HG03442 (cell line): ENCODE results near the gene NPSR1.
A peak's percentile ranks its signal among the peaks of the same experiment; 100 is the strongest.
"Not testable (repeated sequence)": the region's sequence is repeated elsewhere in the genome, so short reads cannot be mapped to it uniquely, and the experiment has no call there.

Source experiments
- ATAC-seq: cut with Tn5 transposase; IDR thresholded peaks from one replicate; pipeline ENCODE4 v1.9.1; 2021; ENCODE audit warnings: mild to moderate bottlenecking, moderate library complexity; ENCODE audit not compliant: unreplicated experiment

The NPSR1 gene

GRCh38 chr7:34756691-34757090 is 98.7 kb downstream of the NPSR1 start:
- ATAC-seq, result no peak

DNA sequence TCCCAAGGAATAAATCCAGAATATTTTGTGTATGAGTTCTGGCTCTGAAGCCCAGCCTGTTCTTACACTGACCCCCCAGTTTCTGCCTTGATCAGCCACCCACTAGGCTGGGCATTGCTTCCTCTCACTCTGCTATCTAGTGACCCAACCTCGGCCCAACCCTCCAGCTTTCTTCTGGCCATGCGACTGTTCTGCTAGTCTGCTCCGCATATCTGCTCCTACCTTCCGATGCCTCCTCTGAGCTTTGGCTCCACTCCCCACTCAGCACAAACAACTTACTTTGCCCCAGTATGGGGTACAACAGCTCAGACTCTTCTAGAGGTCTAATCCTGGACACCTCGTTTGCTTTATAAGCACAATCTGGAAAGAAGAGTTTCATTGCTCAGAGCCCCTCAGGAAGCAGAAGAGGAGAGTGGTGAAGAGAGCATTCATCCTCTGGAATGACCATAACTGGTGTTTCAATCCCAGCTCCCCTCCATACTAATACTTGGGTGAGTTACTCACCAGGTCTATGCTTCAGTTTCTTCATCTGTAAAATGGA is 99.6 kb downstream of the NPSR1 start:
- ATAC-seq, result no peak

DNA sequence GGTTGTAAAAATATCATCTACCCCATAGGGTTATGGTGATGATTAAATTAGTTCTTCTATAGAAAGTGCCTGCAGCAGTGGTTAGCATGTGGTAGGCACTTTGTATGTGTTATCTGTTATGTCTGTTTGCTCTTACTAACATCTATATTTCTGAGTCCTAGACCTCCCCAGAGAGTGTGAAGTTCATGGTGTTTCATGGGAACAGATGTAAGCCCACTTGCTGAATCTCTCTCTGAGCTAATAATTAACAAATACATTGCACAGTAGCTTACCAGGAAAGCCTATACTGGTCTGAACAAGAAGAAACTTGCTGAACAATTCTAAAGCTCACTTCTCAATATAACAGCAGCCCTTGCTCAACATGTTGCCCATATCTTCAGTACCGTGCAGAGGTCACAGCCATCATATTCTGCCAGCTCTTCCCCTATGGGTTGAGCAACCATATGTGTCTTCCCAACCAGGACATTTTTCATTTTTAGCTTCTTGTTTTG is 100.1 kb downstream of the NPSR1 start:
- no peak for ATAC-seq

DNA sequence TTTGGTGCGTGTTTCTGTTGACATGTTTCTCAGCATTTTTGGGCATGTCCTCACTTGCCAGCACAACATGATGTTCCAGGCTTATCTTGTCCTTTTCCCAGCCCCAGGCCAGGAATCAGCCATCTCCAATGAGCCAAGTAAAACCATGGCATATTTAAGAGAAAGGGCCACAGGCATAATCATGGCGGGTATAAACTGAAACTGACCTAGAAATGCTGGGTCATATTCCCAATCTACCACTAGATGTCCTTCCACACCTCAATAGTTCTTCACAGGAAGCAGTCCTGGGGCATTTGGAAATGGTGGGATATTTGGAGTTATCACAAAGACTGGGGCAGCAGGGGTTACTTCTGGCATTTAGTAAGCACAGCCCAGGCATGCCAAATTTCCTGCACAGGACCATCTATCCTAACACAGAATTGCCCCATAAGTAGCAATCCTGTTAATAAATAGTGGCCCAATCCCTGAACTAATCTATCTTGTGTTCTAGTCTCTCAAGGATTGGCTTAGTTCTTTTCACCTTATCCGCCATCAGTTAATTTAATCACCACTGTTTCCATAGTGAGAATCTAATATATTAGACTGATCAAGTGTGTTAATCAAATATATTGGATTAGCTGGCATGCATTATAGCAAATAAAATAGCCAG is 101.6 kb downstream of the NPSR1 start:
- peak; percentile 42 for ATAC-seq

- ATAC-seq, result no peak
Observed at GRCh38 chr7:34760271-34760670, 102.3 kb downstream of the NPSR1 start.

DNA sequence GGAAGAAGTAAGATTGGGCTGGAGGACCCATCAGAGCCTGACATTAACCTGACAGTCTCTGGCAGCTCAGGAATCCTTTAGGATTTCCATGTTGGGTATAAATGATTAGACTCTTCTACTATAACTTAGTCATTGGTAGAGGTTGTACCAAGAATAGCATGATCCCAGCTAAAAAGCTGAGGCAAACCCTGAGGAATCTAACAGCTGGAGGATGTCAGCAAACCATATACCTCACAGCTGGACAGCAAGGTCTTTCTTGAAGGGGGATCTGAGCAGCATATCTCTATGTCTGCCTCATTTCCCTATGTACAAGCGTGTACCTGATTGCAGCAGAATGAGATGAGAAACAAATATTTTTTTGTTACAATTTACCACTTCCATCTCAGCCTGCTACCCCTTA is 103.2 kb downstream of the NPSR1 start:
- no peak for ATAC-seq

DNA sequence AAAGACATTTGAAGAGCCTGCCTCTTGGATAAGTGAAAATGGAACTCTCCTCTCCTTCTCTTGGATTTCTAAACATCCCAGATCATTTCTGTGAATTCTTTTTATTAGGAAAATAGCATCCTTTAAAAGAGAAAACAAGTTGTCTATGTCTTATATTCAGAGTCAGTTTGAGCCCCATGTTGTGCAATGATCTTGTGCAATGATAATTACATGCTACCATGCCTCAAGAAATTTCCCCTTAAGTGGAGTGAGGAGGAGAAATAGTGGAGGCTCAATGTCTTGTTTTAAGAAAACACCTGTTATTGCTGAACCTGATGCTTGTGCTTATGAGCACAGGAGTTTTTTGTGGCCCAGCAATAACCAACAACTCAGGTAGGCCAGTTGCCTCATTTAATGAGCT is 103.6 kb downstream of the NPSR1 start:
- no peak for ATAC-seq

- ATAC-seq, result no peak
Observed at GRCh38 chr7:34762764-34763163, 104.7 kb downstream of the NPSR1 start.

- ATAC-seq, result no peak
Observed at GRCh38 chr7:34772296-34772938, 114.4 kb downstream of the NPSR1 start.

DNA sequence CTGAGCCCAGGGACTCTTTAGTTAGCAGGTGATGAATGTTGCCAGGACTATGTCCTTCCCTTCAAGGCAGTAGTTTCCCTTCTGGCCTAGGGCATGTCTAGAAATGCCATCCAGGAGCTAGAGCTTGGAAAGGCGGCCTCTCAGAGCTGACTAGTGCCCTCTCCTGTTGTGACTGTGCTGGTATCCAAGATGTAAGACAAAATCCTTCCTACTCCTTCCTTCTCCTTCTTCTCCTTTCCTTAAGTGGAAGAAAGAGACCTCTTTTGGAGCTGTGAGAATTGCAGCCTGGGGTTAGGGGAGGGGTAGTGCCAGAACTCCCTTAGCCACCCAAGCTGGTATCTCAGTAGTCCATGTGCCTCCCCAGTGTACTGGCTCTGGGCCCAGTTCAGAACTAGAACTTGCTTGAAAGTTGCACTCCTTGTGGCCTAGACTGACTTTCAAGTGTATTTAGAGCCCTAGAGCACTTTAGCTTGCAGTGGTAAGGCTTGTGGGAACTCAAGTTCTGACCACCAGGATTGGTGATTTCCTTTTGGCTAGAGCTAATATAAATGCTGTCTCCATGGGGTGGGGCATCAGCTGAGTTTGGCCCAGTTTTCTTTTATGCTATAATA is 118.8 kb downstream of the NPSR1 start:
- no peak for ATAC-seq

DNA sequence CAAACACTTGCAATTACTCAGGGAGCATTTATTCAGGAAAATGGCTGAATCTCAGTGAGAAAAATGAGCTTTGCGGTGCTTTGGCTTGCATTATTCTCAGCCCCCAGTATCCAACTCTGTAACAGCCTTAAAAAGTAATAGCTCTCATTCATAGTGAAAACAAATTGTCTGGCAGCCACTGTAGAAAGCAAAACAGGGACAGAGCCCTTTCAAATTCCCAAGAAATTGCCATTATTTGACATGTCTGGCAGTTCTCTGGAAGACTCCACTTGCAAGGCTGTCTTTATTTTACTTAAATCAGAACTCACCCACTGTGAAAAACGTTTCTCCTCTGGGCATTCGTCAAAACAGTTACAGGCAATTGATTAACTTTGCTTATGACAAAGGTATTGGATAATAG is 122.5 kb downstream of the NPSR1 start:
- no peak for ATAC-seq

DNA sequence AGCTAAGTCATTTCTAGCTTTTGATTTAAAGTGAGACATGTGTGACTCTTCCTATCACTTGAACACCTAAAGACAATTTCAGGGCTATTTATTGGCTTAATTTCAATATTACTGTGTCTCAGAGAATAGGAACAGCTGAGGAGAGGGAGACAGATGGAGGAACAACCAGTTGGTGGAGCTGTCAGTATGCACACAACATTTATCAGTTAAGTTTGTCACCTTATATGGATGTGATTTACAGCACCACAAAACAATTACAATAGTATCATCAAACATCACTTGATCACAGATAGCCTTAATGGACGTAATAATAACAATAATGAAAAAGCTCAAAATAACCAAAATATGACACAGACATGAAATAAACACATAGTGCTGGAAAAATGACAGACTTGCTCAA is 129.6 kb downstream of the NPSR1 start:
- ATAC-seq, result no peak

DNA sequence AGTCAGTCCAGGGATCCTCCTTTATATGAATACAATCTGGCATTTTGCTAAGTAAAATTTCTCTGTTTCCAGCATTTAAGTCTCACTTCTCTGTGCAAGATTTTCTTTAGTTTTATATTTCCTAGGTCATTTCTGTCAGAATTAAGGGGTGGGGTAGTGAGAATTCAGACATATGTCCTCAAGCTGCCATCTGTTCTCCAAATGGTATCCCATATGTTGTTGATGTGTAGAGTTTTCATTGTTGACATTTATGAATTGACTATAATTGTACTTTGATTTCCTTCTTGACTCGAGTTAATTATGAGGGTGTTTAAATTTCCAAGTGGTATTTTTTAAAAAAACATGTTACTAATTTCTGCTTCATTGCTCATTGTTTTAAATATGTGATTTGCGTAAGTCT is 148.8 kb downstream of the NPSR1 start:
- ATAC-seq, result no peak

DNA sequence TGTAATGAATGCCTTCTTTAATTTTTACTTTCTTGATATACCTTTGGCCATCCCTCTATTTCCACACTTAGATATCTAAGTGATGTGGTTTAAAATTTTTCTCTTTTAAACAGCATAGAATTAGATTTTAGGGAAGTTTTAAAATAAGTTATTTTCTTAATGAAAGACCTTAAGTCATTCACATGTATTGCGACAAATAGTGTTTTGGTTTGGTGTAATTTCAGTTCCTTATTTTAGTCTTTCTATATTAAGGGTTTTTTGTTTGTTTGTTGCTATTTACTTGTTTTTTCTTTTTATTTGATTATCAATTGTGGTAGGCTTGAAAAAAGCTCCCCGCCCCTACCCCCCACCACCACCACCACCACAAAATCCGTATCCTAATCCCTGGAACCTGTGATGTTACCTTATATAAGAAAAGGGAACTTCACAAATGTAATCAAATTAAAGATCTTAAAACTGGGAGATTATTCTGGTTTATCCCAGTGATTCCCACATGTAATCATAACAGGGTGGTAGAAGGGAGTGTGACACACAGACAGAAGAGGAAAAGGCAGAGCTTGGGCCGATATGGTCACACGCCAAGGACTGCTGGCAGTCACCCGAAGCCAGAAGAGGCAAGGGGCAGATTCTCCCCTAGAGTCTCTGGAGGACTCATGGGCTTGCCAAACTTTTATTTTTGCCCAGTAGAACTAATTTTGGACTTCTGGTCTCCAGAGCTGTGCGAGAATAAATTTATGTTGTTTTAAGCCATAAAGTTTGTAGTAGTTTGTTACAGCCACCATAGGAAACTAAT is 149.7 kb downstream of the NPSR1 start:
- no peak for ATAC-seq

- ATAC-seq, result not testable (repeated sequence)
Observed at GRCh38 chr7:34814203-34814842, 156.3 kb downstream of the NPSR1 start.

DNA sequence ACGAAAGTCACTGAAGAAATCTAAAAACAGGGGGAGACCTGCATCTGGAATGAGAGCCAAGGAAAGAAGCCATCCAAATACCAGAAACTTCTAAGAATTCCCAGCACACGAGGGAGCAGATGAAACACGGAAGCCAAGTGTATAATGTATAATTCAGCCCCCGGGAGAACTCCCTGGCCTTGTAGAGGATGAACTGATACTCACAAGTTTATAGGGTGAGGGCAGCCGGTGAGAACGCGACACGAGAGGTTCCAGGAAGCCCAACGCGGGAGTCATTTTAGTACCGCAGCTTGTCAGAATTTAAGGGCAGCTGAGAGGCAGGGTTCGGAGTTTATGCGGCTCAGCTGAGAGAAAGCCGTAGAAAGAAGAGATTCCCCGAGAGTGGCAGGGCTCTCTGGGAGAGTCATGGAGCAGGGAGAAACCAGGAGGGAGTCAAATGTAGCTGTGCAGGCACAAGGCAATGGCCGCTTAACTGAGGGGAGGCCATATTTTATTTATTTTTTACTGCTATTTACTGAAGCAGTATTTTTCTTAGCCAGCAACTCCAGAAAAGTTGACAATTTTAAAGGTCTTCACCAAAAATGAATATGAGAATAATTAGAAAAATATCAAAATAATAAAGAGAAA is 164.0 kb downstream of the NPSR1 start:
- no peak for ATAC-seq

DNA sequence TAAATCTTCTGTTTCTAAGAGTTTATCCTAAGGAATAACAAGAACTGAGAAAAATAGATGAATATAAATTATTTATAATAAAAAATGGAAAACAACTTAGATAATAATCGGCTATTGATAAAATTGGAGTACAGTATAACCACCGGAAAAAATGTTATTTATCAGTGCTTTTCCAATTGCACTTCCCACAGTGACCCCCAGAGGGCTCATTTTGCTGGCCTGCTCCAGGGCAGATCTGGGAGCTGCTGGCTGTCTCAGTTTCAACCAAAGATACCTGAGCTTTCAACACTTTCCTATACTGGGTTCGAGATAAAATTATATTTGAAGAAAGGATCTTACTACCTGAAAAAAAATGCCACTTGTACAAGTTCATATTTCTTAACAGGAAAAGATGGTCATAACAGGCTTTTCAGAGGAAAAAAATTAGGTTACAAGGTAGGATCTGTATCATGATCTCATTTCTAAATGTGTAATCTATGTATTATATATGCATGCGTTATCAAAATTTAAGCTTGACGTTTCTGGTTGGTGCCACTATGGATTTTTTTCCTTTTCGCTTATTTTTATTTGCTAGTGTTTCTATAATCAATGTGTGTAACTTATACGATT is 165.7 kb downstream of the NPSR1 start:
- peak; percentile 87 for ATAC-seq

DNA sequence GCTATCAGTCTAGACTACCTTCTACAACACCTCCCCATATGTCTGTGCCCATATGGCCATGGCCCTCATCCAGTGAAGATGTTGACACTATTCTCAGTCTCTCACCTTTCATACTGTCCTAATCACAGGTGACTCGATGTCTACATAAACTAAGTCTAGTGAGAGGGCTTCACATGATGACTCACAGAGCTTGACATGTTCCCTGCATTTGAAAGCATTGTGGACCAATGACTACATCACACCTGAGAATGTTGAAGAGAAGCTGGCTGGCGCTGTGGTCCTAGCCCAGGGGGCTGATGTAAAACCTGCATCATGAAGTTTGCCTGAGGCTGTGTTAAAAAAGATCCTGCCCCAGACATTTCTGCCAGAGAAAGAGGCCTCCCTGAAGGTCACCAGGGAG is 167.2 kb downstream of the NPSR1 start:
- ATAC-seq, result no peak

- ATAC-seq, result no peak
Observed at GRCh38 chr7:34830390-34830789, 172.4 kb downstream of the NPSR1 start.

DNA sequence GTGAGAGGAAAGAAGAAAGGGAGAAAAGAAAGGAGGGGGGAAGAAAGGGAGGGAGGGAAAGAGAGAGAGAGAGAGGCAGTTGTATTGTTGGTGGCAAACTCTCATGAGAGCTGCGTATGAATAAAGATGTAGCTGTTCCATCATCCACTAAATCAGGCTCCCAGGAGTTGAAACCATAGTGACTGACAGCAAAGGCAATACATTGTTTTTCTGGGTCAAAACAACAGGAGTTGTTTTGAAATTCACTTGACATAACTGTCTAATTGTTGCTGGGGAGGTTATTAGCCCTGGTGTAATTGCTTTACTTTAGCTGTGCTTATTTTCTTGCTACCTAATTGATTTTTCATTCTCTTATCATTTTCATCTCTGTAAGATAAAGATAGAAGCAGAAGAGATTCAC is 173.4 kb downstream of the NPSR1 start:
- no peak for ATAC-seq
